Left renal cortex interstitium (tissue), 4 donors: ENCODE results near the gene TRAF5. TPM values are rescaled to one million over a fixed set of nuclear protein-coding genes. Genes with fewer than 3 reads are reported as not detected.

Source experiments
- DNase-seq, 4 donors: peaks; one replicate each; pipeline ENCODE4 v3.0.0-alpha.2; 2013; ENCODE audit warnings: low read depth in 4 of 4, low spot score in 2 of 4, missing footprints in 1 of 4
- polyA plus RNA-seq, 4 donors: library from polyadenylated mRNA; unstranded; fragments of 120-200 nt; gene quantifications; one replicate each; pipeline ENCODE4 v1.2.1, GENCODE V29; 2013; ENCODE audit not compliant: insufficient read length in 4 of 4

The TRAF5 gene
- polyA plus RNA-seq, 4 donors = 10.6 to 27.7 (median 18.1) TPM

- DNase-seq = peak in 1 of 4 donors; percentile 21
Observed at GRCh38 chr1:211416628-211417323, 90.1 kb downstream of the TRAF5 start.

GRCh38 chr1:211420389-211420788 lies 93.8 kb downstream of the TRAF5 start:
- no peak for DNase-seq

DNA sequence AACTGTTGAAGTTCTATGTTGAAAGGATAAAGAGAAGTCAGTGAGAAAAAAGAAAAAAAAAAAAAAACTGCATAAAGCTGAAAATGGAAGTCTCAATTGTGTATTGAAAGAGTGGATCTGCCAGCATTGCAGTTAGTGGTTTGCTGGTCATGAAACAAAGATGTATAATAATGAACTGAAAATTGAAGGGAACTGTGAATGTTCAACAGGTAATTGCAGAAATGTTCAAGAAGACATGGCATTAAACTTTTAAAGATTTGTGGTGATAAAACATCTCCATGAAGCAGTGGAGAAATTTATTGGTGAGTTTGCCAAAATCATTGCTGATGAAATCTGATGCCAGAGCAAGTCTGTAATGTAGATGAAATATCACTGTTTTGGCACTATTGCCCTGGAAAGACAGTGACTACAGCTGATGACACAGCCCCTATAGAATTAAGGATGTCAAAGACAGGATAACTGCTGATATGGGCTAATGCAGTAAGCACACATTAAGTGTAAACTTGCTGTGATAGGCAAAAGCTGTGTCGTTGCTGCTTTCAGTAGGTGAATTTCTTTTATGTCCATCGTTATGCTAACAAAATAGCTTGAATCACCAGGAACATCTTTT lies 94.3 kb downstream of the TRAF5 start:
- no peak for DNase-seq

DNA sequence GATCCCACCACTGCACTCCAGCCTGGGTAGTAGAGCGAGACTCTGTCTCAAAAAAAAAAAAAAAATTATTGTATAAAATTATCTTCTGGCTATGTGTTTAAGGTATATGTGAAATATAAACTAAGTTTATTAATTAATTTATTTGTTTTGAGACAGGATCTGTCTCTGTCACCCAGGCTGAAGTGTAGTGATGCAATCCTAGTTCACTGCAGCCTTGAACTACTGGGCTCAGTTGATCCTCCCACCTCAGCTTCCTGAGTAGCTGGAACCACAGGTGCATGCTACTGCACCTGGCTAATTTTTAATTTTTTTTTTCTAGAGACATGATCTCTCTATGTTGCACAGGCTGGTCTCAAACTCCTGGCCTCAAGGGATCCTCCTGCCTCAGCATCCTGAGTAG lies 97.4 kb downstream of the TRAF5 start:
- no peak for DNase-seq

Other genes with a start within 250 kb of the TRAF5 start
- gene KCNH1, start 192.7 kb upstream of the TRAF5 start, polyA plus RNA-seq = under 1 TPM; 0.24 to 0.33 (median 0.31) TPM
- 100 to 1,000 TPM in 1 of 4 donors, 10 to 100 TPM in 3; 64.6 to 109 (median 86.2) TPM for gene RCOR3, start 67.5 kb upstream of the TRAF5 start, polyA plus RNA-seq
- under 1 TPM; 0.24 to 0.46 (median 0.33) TPM for gene RD3, start 165.3 kb downstream of the TRAF5 start, polyA plus RNA-seq